GM12873 (cell line): ENCODE results near the gene AFMID.

Experiments used
- TF ChIP-seq, protein P1 (sequence below): IDR thresholded peaks from 2 replicates; pipeline ENCODE4 v1.5.1; 2012; ENCODE audit warnings: low read depth, mild to moderate bottlenecking, moderate library complexity, low read length, control low read depth; ENCODE audit not compliant: insufficient read depth; ENCODE audit errors: missing control alignments

Gene AFMID

DNA sequence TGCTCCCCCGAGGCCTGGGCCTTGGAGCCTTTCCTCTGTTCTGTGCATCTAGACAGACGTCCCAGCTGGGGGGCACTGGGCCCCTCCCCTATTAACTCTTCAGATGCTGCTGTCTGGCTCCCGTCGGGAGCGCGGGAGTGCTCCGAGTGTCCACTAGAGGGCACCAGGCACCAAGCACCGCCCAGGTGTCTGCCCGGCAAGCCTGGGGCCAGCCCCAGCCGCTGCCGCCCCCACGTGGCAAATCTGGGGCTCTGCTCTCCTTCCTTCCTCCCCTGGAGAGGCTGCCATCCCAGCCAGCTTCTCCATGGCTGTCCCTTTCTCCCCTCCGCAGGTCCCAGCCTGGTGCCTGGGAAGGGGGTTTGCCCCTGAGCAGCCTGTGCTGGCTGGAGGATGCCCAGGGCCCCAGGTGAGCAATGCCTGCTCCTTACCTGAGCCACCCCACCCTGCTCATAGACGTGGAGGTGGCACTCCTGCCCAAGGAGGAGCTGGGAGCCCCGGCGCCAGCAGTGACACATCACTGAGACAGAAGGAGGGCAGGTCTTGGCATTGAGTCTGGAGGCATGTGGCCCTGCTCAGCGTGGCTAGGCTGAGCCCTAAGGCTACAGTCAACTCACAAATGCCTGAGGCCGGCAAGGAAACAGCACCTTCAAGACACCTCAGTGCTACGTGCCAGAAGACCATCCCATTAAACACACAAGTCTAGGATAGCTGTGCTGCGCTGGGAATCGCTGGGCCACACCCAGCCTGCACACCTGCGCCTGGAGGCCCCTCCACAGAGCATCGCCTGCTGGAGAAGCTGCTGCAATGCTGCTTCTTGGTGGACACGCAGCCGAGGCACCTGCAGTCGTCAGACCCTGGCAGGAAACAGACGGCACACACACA lies 64.0 kb downstream of the AFMID start:
- TF ChIP-seq, protein P1, sequence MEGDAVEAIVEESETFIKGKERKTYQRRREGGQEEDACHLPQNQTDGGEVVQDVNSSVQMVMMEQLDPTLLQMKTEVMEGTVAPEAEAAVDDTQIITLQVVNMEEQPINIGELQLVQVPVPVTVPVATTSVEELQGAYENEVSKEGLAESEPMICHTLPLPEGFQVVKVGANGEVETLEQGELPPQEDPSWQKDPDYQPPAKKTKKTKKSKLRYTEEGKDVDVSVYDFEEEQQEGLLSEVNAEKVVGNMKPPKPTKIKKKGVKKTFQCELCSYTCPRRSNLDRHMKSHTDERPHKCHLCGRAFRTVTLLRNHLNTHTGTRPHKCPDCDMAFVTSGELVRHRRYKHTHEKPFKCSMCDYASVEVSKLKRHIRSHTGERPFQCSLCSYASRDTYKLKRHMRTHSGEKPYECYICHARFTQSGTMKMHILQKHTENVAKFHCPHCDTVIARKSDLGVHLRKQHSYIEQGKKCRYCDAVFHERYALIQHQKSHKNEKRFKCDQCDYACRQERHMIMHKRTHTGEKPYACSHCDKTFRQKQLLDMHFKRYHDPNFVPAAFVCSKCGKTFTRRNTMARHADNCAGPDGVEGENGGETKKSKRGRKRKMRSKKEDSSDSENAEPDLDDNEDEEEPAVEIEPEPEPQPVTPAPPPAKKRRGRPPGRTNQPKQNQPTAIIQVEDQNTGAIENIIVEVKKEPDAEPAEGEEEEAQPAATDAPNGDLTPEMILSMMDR: peak; percentile 100

DNA sequence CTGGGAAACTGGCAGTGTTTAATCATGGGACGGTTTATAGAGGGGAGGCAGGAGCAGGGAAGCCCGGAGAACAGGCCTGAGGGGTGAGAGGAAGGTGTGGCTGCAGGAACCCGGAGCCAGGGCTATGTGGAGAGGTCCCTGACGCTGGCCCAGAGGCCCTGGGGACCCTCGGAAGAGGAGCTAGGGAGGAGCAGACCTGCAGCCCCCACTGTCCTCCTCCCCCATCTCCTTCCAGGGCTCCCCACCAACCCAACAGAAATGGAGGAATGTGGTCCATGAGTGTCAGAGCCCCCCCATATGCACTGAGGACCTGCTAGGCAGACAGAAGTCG lies 64.6 kb downstream of the AFMID start:
- TF ChIP-seq, protein P1: no peak

DNA sequence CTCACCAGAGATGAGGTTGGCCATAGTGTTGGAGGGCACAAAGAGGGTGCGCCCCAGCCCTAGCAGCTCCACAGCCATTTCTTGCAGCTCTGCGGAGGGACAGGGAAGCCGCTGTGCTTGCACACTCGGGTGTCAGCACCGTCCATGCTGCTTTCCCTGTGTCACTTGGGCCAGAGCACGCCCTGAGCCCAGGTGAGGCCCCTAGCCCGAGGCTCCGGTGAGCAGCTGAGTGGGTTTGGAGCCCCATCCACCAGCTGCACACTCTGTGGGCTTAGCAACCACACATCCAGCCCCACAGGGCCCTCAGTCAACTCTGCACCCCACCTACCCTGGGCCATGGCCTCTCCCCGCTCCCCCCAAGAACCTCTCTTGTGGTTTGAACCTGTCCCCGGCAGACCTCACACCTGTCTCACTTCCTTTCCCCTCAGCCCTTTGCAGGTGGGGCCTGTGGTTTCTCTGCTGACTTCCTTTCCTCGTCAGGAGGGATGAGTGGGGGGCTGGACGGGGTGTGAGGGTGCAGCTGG lies 65.0 kb downstream of the AFMID start:
- TF ChIP-seq, protein P1: no peak

DNA sequence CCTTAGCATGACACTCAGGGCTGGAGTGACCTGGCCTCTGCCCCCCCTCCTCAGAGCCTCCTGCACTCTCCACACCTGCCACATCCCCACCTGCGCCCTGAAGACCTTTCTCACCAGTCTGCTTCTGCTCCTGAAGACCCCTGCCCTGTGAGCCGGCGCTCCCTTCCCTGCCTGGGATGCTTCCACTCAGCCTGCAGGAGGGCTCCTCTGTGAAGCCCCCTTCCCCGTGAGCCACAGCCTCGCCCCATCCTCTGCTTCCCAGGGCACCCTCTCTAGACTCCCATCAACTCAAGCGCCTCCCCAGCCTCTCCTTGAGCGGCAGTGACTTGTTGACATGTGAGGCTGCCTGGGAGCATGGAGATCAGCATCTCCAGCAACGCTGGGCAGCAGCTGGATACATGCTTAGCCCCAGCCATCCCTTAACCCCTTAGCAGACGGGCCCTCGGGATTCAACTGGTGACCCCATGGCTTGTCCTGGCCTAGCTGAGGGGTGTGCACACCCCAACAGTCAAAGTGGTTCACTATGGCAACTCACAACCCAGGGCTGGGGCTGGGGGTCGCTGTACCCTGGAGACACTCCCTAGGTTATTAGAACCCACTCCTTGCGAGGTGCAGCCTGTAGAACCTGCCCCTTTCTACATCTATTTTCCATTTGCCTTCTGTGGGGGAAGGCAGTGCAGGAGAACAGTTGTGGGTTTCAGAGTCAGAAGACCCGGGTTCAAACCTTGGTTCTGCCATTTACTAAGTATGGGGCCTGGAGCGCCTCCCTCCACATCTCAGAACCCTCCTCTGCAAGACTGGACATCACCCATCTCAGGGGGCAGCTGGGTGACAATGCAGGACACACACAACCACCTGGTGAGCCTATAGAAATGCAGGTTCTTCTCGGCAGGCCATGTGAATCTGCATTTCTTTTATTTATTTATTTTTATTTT lies 65.8 kb downstream of the AFMID start:
- TF ChIP-seq, protein P1: no peak

DNA sequence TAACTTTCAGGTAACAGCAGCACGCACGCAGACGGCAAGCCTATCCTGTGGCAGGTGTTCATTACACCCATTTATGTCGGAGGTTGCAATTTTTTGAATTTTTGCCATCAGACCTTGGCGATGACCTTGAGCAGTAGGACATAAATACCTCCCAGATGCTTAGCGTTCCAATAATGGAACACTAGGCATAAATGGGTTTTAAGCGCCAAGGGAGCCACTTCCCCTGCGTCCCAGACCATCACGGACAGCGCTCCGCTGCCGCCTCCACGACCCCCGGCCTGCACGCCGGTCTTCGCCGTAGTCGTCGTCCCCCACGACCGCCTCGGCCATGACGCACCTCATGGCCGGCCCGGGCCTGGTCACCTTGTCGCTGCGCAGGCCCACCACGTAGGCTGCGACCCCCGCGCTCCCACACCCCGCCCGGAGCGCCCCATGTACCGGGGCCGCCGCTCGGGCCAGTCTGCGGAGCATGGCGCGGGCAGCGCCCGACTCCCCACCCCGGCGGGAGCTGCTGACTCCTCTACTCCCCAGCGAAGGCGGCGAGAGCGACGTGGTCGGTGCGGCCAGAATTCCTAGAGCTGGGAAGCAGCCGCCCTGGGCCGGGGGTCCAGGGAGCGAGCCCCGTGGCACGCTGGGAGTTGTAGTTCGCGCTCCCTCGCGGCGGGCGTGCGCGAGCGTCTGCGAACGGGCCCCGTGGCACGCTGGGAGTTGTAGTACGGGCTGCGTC lies 66.9 kb downstream of the AFMID start:
- TF ChIP-seq, protein P1: no peak

DNA sequence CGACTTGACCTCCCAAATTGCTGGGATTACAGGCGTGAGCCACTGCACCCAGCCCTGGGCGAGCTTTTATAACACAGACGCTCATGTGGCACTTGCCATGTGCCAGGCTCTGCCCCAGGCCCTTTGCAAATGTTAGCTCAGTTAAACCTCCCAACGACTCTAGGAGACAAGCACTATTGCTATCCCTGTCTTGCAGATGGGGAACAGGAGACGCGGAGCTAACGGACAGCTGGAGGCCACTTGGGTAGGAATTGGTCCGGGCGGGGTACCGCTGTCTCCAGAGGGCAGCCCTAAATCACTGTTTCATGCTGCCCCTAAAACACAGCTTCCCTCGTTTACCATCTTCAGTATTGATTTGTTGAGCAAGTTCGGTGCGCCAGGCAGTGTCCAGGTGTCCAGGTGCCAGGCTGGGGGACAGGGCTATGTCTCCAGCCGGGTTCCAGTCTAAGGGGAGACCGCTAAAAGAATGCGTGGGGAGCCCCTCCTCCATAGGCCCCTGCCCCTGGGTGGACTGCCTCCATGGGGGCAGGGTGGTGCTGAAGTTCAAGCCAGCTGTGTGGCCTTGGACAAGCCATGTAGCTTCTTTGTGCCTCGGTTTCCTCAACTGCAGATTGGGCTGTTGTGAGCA lies 68.0 kb downstream of the AFMID start:
- TF ChIP-seq, protein P1: no peak
